Mesendoderm (in vitro differentiated cells): ENCODE results near the gene NEGR1.
A peak's percentile ranks its signal among the peaks of the same experiment; 100 is the strongest.

Source experiments
- DNase-seq: peaks from one replicate; pipeline ENCODE4 v3.0.0; 2013
- H2AK5ac ChIP-seq: 2 replicates; pipeline ENCODE4 v1.6.1; 2013; ENCODE audit warnings: low read length, inconsistent platforms
- H2BK120ac ChIP-seq: 2 replicates; pipeline ENCODE4 v1.6.1; 2013; ENCODE audit warnings: low read depth, mild to moderate bottlenecking, low read length, moderate library complexity, mixed read lengths
- H2BK15ac ChIP-seq: replicated peaks from 2 replicates; pipeline ENCODE4 v1.6.1; 2013; ENCODE audit warnings: low read depth, mild to moderate bottlenecking, moderate library complexity
- H2BK5ac ChIP-seq: 2 replicates; pipeline ENCODE4 v1.6.1; 2013; ENCODE audit warnings: low read length, inconsistent platforms
- H3K18ac ChIP-seq: 2 replicates; pipeline ENCODE4 v1.6.1; 2013; ENCODE audit warnings: mild to moderate bottlenecking, low read length, mixed read lengths
- H3K23ac ChIP-seq: one replicate; pipeline ENCODE4 v1.6.1; 2013; ENCODE audit warnings: low read length
- H3K27ac ChIP-seq: 2 replicates; pipeline ENCODE4 v1.5.1; 2013; ENCODE audit warnings: low read depth, mild to moderate bottlenecking, inconsistent platforms, low read length, moderate library complexity
- H3K27me3 ChIP-seq: 2 replicates; pipeline ENCODE4 v1.6.1; 2013; ENCODE audit warnings: low read length, control low read depth, mild to moderate bottlenecking, inconsistent platforms; ENCODE audit not compliant: insufficient read depth, poor library complexity
- H3K36me3 ChIP-seq: 2 replicates; pipeline ENCODE4 v1.6.1; 2013; ENCODE audit warnings: low read length, inconsistent platforms; ENCODE audit not compliant: control insufficient read depth, insufficient read depth
- H3K4ac ChIP-seq: one replicate; pipeline ENCODE4 v1.6.1; 2013; ENCODE audit warnings: low read depth, mild to moderate bottlenecking, low read length, moderate library complexity
- H3K4me1 ChIP-seq: 2 replicates; pipeline ENCODE4 v1.6.1; 2013; ENCODE audit warnings: low read depth, low read length, inconsistent platforms; ENCODE audit not compliant: control insufficient read depth
- H3K4me2 ChIP-seq: 2 replicates; pipeline ENCODE4 v1.6.1; 2013; ENCODE audit warnings: low read length
- H3K4me3 ChIP-seq: 2 replicates; pipeline ENCODE4 v1.5.1; 2013; ENCODE audit warnings: mild to moderate bottlenecking, low read length
- H3K56ac ChIP-seq: one replicate; pipeline ENCODE4 v1.6.1; 2013; ENCODE audit warnings: low read length
- H3K79me1 ChIP-seq: 2 replicates; pipeline ENCODE4 v1.6.1; 2013; ENCODE audit warnings: low read length, inconsistent platforms
- H3K79me2 ChIP-seq: 2 replicates; pipeline ENCODE4 v1.6.1; 2013; ENCODE audit warnings: mild to moderate bottlenecking, low read length; ENCODE audit not compliant: control insufficient read depth, insufficient read depth
- H3K9ac ChIP-seq: 2 replicates; pipeline ENCODE4 v1.6.1; 2013; ENCODE audit warnings: low read length, inconsistent platforms
- H4K5ac ChIP-seq: one replicate; pipeline ENCODE4 v1.6.1; 2013; ENCODE audit warnings: low read length
- H4K8ac ChIP-seq: one replicate; pipeline ENCODE4 v1.6.1; 2013; ENCODE audit warnings: low read depth, mild to moderate bottlenecking, control low read depth, low read length, moderate library complexity
- WGBS: extraction: QIAGEN DNeasy Blood & Tissue Kit; methylation state at CpG from one replicate; pipeline ENCODE4 v1.1.7; 2013; ENCODE audit warnings: low lambda C conversion rate, missing lambda C conversion rate; ENCODE audit not compliant: insufficient coverage; ENCODE audit errors: extremely low coverage; 5-methylcytosine and 5-hydroxymethylcytosine counted together

NEGR1 gene

DNA sequence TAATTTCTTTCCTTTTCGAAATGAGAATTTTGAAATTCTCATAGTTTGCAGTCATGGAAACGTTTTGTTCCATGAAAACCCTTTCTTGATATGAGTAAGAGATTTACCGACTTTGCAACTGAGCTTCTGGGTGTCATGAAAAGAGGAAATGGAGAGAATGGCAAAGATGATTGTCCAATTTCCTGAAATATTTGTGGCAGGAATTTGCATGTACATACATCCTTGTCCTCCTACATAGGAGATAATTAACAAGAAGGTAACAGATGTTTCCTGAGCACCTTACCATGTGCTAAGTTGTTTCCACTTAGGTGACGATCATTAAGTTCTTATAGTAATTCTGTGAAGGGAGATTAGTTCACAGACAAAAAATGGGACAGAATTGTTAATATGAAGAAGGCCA, 170.7 kb downstream of the NEGR1 start:
- Histone ChIP-seq H3K18ac (no peak overlapping the region), H3K56ac (no peak overlapping the region), H4K5ac (no peak overlapping the region), H3K4me2 (no peak overlapping the region), H2AK5ac (no peak overlapping the region), H2BK120ac (no peak overlapping the region), H3K27ac (no peak overlapping the region), H3K36me3 (no peaks in the 10 kb centered on the region), H3K9ac (no peak overlapping the region), H4K8ac (no peak overlapping the region), H3K27me3 (no peaks in the 10 kb centered on the region), H3K79me1 (no peaks in the 10 kb centered on the region), H3K79me2 (no peaks in the 10 kb centered on the region), H2BK5ac (no peak overlapping the region), H3K4ac (no peak overlapping the region), H3K4me3 (no peak overlapping the region), H2BK15ac (no peak overlapping the region), H3K23ac (no peak overlapping the region), H3K4me1 (no peaks in the 10 kb centered on the region)
- no peak for DNase-seq
- no CpG with 5 or more reads among the region's 4 CpGs for WGBS

DNA sequence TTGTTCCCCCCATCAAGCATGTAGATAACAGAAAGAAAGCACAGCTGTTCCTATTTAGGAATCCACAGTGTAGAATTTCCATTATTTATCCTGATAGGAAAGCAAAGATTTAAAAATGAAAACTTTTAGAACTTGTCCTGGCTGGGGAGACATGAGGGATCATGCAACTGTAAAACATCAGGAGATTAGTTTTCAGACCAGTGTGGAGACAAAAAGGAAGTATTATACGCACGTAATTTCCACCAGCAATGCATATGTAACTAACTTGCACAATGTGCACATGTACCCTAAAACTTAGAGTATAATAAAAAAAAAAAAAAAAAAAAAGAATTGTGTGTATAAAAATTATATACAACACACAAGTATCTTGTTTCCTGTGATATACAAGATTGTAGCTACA, 172.4 kb downstream of the NEGR1 start:
- Histone ChIP-seq H4K5ac (no peak overlapping the region), H3K23ac (no peak overlapping the region), H3K79me1 (no peaks in the 10 kb centered on the region), H4K8ac (no peak overlapping the region), H3K18ac (no peak overlapping the region), H2AK5ac (no peak overlapping the region), H3K4me1 (no peaks in the 10 kb centered on the region), H3K4me3 (no peak overlapping the region), H2BK5ac (no peak overlapping the region), H3K79me2 (no peaks in the 10 kb centered on the region), H3K56ac (no peak overlapping the region), H3K27me3 (no peaks in the 10 kb centered on the region), H3K36me3 (no peaks in the 10 kb centered on the region), H2BK15ac (no peak overlapping the region), H2BK120ac (no peak overlapping the region), H3K4ac (no peak overlapping the region), H3K9ac (no peak overlapping the region), H3K4me2 (no peak overlapping the region), H3K27ac (no peak overlapping the region)
- WGBS: no CpG with 5 or more reads among the region's 2 CpGs
- no peak for DNase-seq

DNA sequence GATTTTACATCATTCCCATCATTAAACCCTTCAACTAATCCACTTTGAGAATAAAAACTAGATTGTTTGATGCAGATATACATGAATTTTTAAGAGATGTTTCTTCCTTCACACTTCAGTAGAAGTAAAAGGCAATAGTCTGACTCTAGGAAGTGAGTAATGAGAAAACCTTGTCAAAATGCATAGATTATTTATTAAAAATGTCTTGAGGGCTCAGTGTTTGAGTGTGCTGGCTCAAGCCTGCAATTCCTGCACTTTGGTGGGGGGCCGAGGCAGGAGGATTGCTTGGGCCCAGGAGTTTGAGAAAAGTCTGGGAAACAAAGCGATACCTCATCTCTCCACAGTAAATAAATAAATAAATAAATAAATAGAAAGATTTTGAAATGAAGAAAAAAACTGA, 177.1 kb downstream of the NEGR1 start:
- Histone ChIP-seq H3K4me1 (no peaks in the 10 kb centered on the region), H3K18ac (no peak overlapping the region), H3K56ac (no peak overlapping the region), H3K27me3 (no peaks in the 10 kb centered on the region), H3K4me2 (no peak overlapping the region), H4K8ac (no peak overlapping the region), H3K23ac (no peak overlapping the region), H3K79me1 (no peaks in the 10 kb centered on the region), H3K4ac (no peak overlapping the region), H3K79me2 (no peaks in the 10 kb centered on the region), H3K27ac (no peak overlapping the region), H4K5ac (no peak overlapping the region), H3K9ac (no peak overlapping the region), H2BK5ac (no peak overlapping the region), H2AK5ac (no peak overlapping the region), H3K4me3 (no peak overlapping the region), H2BK15ac (no peak overlapping the region), H2BK120ac (no peak overlapping the region), H3K36me3 (no peaks in the 10 kb centered on the region)
- WGBS: no CpG with 5 or more reads among the region's 2 CpGs
- DNase-seq: no peak

DNA sequence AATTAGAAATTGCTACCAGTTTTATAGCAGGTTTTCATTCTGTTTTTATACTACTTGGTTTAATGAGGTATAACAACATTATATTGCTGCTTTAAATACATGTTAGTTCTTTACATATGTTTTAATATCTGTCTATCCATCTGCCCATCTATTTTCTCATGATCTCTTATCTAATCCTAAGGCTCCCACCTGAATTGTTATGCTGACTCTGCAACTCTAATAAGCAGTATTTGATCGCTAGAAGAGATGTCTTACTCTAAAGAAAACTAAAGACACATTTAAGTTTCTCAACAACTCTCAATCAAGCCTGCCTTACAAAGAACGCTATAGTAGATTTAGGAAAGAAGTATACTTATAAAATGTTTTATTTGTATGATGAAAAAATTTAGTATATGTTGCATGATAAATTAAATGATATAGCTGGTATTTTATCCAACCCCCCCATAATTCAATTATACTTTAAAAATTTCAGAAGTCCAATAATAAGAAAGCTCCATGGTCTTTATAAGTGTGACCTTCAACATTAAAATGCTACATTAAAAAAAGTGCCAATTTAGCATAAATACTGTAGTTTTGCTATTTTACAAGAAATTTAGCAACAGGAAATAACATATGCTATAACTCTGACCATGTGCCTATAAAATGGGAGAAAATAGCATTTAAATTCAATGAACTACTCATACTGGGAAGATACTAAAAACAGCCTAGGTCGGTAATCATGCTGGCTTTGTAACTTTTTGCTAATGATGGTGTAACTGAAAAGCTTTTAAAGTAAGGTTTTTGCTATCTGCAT, 180.3 kb downstream of the NEGR1 start:
- WGBS: no CpG with 5 or more reads among the region's 3 CpGs

DNA sequence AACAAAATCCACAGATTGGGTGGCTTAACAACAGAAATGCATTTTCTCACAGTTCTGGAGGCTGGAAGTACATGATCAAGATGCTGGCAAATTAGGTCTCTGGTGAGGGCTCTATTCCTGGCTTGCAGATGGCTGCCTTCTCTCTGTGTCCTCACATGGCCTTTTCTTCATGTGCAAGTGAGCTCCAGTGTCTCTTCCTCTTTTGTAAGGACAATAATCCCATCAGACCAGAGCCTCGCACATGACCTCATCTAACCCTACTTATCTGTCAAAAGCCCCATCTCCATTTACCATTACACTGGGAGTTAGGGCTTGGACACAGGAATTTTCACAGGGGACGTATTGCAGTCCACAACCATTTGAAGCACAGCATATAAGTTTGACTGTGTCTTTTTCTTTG, 181.6 kb downstream of the NEGR1 start:
- Histone ChIP-seq H2BK5ac (no peak overlapping the region), H2AK5ac (no peak overlapping the region), H2BK15ac (no peak overlapping the region), H3K4me3 (no peak overlapping the region), H3K56ac (no peak overlapping the region), H3K4me2 (no peak overlapping the region), H3K4ac (no peak overlapping the region), H3K79me2 (no peaks in the 10 kb centered on the region), H3K79me1 (no peaks in the 10 kb centered on the region), H3K9ac (no peak overlapping the region), H3K27ac (no peak overlapping the region), H3K18ac (no peak overlapping the region), H3K27me3 (no peaks in the 10 kb centered on the region), H3K4me1 (no peaks in the 10 kb centered on the region), H3K23ac (no peak overlapping the region), H4K5ac (no peak overlapping the region), H2BK120ac (no peak overlapping the region), H4K8ac (no peak overlapping the region), H3K36me3 (no peaks in the 10 kb centered on the region)
- no CpG with 5 or more reads among the region's 2 CpGs for WGBS
- DNase-seq: peak; percentile 2

More for the DNA sequence above, 180.3 kb downstream of the NEGR1 start:
- H2BK5ac ChIP-seq: no peak overlapping the region
- no peak overlapping the region for H3K27ac ChIP-seq
- no peak overlapping the region for H3K4me2 ChIP-seq
- H2BK15ac ChIP-seq: no peak overlapping the region
- DNase-seq: no peak
- no peak overlapping the region for H2AK5ac ChIP-seq
- no peaks in the 10 kb centered on the region for H3K27me3 ChIP-seq
- H2BK120ac ChIP-seq: no peak overlapping the region
- H3K4me1 ChIP-seq: no peaks in the 10 kb centered on the region
- H3K9ac ChIP-seq: no peak overlapping the region
- H3K79me2 ChIP-seq: no peaks in the 10 kb centered on the region
- H3K4me3 ChIP-seq: no peak overlapping the region
- H4K8ac ChIP-seq: no peak overlapping the region
- no peaks in the 10 kb centered on the region for H3K36me3 ChIP-seq
- H3K18ac ChIP-seq: no peak overlapping the region
- H3K79me1 ChIP-seq: no peaks in the 10 kb centered on the region
- H3K56ac ChIP-seq: no peak overlapping the region
- H4K5ac ChIP-seq: no peak overlapping the region
- no peak overlapping the region for H3K23ac ChIP-seq
- H3K4ac ChIP-seq: no peak overlapping the region
